Gastroesophageal sphincter (tissue), 3 donors: ENCODE data around the gene GLIPR1L2.

ENCODE experiments used
- EP300 ChIP-seq: sonication (generic); formaldehyde crosslinking; IDR thresholded peaks from one replicate; pipeline ENCODE4 v1.6.1; 2017; ENCODE audit warnings: antibody characterized with exemption, mild to moderate bottlenecking
- POLR2A ChIP-seq, 2 donors: fragments of 450-650 bp; IDR thresholded peaks; one replicate each; pipeline ENCODE4 v1.6.1; 2017; ENCODE audit warnings: antibody characterized with exemption in 2 of 2, mild to moderate bottlenecking in 2 of 2, moderate library complexity in 1 of 2
- POLR2AphosphoS5 ChIP-seq: sonication (generic); formaldehyde crosslinking; IDR thresholded peaks from one replicate; pipeline ENCODE4 v1.6.1; 2017; ENCODE audit warnings: antibody characterized with exemption
- TF ChIP-seq, protein P1 (sequence below), 4 experiments: fragments of 200-600 bp in 2 of 4; fragments of 450-650 bp in 2 of 4; sonication (generic) in 1 of 4; IDR thresholded peaks; one replicate each; pipeline ENCODE4 v1.5.1; 2017 to 2019; ENCODE audit warnings: antibody characterized with exemption in 4 of 4, mild to moderate bottlenecking in 2 of 4, moderate library complexity in 2 of 4

GRCh38 chr12:75432924-75433323, 42.0 kb downstream of the GLIPR1L2 start:
- TF ChIP-seq, protein P1, sequence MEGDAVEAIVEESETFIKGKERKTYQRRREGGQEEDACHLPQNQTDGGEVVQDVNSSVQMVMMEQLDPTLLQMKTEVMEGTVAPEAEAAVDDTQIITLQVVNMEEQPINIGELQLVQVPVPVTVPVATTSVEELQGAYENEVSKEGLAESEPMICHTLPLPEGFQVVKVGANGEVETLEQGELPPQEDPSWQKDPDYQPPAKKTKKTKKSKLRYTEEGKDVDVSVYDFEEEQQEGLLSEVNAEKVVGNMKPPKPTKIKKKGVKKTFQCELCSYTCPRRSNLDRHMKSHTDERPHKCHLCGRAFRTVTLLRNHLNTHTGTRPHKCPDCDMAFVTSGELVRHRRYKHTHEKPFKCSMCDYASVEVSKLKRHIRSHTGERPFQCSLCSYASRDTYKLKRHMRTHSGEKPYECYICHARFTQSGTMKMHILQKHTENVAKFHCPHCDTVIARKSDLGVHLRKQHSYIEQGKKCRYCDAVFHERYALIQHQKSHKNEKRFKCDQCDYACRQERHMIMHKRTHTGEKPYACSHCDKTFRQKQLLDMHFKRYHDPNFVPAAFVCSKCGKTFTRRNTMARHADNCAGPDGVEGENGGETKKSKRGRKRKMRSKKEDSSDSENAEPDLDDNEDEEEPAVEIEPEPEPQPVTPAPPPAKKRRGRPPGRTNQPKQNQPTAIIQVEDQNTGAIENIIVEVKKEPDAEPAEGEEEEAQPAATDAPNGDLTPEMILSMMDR (IDR thresholded peaks at IDR 0.05), result no peak
- TF ChIP-seq POLR2AphosphoS5 (no peak), EP300 (no peak), POLR2A (IDR thresholded peaks at IDR 0.05) (no peak)
